ENCODE measurements around the gene CDKAL1. TPM values are rescaled to one million over a fixed set of nuclear protein-coding genes. Genes with fewer than 3 reads are reported as not detected.

The CDKAL1 gene
- total and polyA plus RNA-seq, 2 experiments from 2014 or later, result 12.2 to 13.7 TPM

GRCh38 chr6:21019614-21020013 lies 485.4 kb downstream of the CDKAL1 start:
- Histone ChIP-seq H3K9me3 (ENCODE audit: low read depth) (no peaks in the 10 kb centered on the region), H3K27me3 (no peaks in the 10 kb centered on the region), H3K36me3 (no peaks in the 10 kb centered on the region), H3K27ac (no peak overlapping the region), H3K4me1 (ENCODE audit: low read depth) (no peaks in the 10 kb centered on the region), H3K4me3 (no peak overlapping the region)
- peak; percentile 56 for TF ChIP-seq CTCF (IDR thresholded peaks at IDR 0.05; ENCODE audit: low read depth, low read length)
- DNase-seq (ENCODE audit: low read depth in 1 of 2, low spot score in 1 of 2), result peak in 1 of 2 donors; percentile 41

GRCh38 chr6:21022343-21023107 lies 488.3 kb downstream of the CDKAL1 start:
- TF ChIP-seq CTCF (IDR thresholded peaks at IDR 0.05; ENCODE audit: low read depth, low read length), result no peak
- no peaks in the 10 kb centered on the region for H3K4me1 ChIP-seq (ENCODE audit: low read depth)
- H3K27ac ChIP-seq, result no peak overlapping the region
- DNase-seq (ENCODE audit: low read depth in 1 of 2, low spot score in 1 of 2), result peak in 1 of 2 donors; percentile 87
- no peaks in the 10 kb centered on the region for H3K36me3 ChIP-seq
- H3K9me3 ChIP-seq (ENCODE audit: low read depth), result no peaks in the 10 kb centered on the region
- H3K27me3 ChIP-seq, result no peaks in the 10 kb centered on the region
- H3K4me3 ChIP-seq, result no peak overlapping the region

- Histone ChIP-seq H3K36me3 (no peaks in the 10 kb centered on the region), H3K4me3 (no peak overlapping the region), H3K9me3 (ENCODE audit: low read depth) (no peaks in the 10 kb centered on the region), H3K27ac (no peak overlapping the region), H3K4me1 (ENCODE audit: low read depth) (no peaks in the 10 kb centered on the region), H3K27me3 (no peaks in the 10 kb centered on the region)
- no peak for DNase-seq (ENCODE audit: low read depth in 1 of 2, low spot score in 1 of 2)
- TF ChIP-seq CTCF (IDR thresholded peaks at IDR 0.05; ENCODE audit: low read depth, low read length), result no peak
Observed at GRCh38 chr6:21023210-21023609, 489.0 kb downstream of the CDKAL1 start.

- TF ChIP-seq CTCF (IDR thresholded peaks at IDR 0.05; ENCODE audit: low read depth, low read length), result no peak
- H3K36me3 ChIP-seq, result no peaks in the 10 kb centered on the region
- no peak overlapping the region for H3K4me3 ChIP-seq
- H3K4me1 ChIP-seq (ENCODE audit: low read depth), result no peaks in the 10 kb centered on the region
- H3K27me3 ChIP-seq, result no peaks in the 10 kb centered on the region
- DNase-seq (ENCODE audit: low read depth in 1 of 2, low spot score in 1 of 2), result peak in 1 of 2 donors; percentile 50
- H3K27ac ChIP-seq, result no peak overlapping the region
- H3K9me3 ChIP-seq (ENCODE audit: low read depth), result no peaks in the 10 kb centered on the region
Observed at GRCh38 chr6:21024616-21025015, 490.4 kb downstream of the CDKAL1 start.

- DNase-seq (ENCODE audit: low read depth in 1 of 2, low spot score in 1 of 2), result peak in 1 of 2 donors; percentile 26
- H3K27me3 ChIP-seq, result no peaks in the 10 kb centered on the region
Observed at GRCh38 chr6:21026576-21027273, 492.5 kb downstream of the CDKAL1 start.

More at GRCh38 chr6:21026576-21027273, 492.5 kb downstream of the CDKAL1 start:
- Histone ChIP-seq H3K4me1 (ENCODE audit: low read depth) (no peaks in the 10 kb centered on the region), H3K4me3 (no peak overlapping the region), H3K27ac (no peak overlapping the region), H3K9me3 (ENCODE audit: low read depth) (no peaks in the 10 kb centered on the region), H3K36me3 (no peaks in the 10 kb centered on the region)
- TF ChIP-seq CTCF (IDR thresholded peaks at IDR 0.05; ENCODE audit: low read depth, low read length), result no peak

All from cardiac muscle cell (in vitro differentiated cells and primary cell).